SK-N-SH treated with all-trans-retinoic acid at 6 μM for 48 hours (cell line): ENCODE measurements around the gene TMEM161A.

ENCODE experiments used
- OSR1 ChIP-seq: fragments of 250-450 bp; sonication (Bioruptor Pico); IDR thresholded peaks from 2 replicates; pipeline ENCODE4 v1.8.0; 2022; ENCODE audit warnings: moderate library complexity, mild to moderate bottlenecking, inconsistent platforms
- TSHZ2 ChIP-seq: fragments of 250-450 bp; sonication (Bioruptor Pico); IDR thresholded peaks from 2 replicates; pipeline ENCODE4 v1.5.0; 2020; ENCODE audit warnings: mild to moderate bottlenecking, moderate library complexity

DNA sequence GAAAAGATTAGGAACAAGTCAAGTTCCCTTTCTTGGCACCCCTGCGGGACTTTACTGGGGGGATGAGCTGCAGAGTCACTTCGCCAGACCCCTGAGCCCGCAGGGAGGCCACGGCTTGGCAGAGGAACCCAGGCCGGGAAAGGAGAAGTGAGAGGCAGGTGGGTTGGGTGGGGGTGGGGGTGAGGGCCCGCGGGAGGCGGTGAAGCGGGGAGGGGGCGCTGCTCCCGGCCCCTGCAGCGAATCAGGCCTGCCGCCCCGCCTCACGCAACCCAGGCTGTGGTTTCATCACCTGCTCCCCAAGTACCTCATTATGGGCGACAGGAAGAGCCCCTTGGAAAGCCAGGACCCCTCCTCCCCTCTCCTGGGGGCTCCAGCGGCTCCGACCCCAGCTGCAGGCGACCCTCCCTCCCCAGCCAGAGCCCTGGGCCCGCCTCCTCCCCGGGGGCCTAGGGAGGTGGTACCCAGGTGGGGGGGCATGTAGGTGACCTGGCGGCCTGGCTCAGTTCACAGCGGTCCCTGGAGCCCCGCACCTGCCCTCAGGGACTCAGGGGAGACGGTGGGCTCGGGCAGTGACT lies 22.3 kb upstream of the TMEM161A start:
- no peak for TF ChIP-seq OSR1 (CRISPR knock-in tag)
- no peak for TF ChIP-seq TSHZ2 (CRISPR knock-in tag)
